Esophagus muscularis mucosa (tissue), 3 donors: ENCODE results near the gene COX7A1.

Source experiments
- POLR2A ChIP-seq: fragments of 450-650 bp; IDR thresholded peaks from one replicate; pipeline ENCODE4 v1.6.1; 2017; ENCODE audit warnings: antibody characterized with exemption, moderate library complexity, mild to moderate bottlenecking, low read depth
- POLR2AphosphoS5 ChIP-seq, 2 donors: sonication (generic); formaldehyde crosslinking; IDR thresholded peaks; one replicate each; pipeline ENCODE4 v1.6.1; 2017; ENCODE audit warnings: antibody characterized with exemption in 2 of 2
- TF ChIP-seq, protein P1 (sequence below), 3 experiments: fragments of 200-600 bp in 2 of 3; fragments of 450-650 bp in 1 of 3; sonication (generic) in 2 of 3; IDR thresholded peaks; one replicate each; pipeline ENCODE4 v1.5.1; 2017 to 2019; ENCODE audit warnings: antibody characterized with exemption in 3 of 3, mild to moderate bottlenecking in 2 of 3, moderate library complexity in 1 of 3

DNA sequence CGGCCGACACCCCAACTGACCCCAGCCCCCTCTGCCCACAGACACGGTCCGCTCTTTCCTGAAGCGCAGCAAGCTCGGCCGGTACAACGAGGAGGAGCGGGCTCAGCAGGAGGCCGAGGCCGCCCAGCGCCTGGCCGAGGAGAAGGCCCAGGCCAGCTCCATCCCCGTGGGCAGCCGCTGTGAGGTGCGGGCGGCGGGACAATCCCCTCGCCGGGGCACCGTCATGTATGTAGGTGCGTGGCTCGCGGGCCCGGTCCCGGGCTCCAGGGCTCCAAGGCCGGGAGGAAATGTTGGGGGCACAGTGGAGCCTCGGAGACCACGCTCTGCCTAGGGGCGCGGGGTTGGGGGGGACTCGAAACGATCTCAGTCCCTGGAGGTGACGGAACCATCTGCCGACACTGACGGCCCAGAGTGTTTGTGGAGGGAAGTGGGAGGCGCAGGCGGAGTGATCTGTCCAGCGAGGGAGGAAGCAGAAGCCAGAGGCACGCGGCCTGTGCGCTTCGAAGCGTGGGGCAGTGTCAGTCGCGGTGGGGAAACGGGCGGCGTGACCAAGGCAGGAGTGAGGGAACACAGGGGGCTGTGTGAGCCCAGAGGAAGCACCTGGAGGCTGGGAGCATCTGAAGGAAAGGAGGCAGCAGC lies 30.6 kb downstream of the COX7A1 start:
- TF ChIP-seq, protein P1, sequence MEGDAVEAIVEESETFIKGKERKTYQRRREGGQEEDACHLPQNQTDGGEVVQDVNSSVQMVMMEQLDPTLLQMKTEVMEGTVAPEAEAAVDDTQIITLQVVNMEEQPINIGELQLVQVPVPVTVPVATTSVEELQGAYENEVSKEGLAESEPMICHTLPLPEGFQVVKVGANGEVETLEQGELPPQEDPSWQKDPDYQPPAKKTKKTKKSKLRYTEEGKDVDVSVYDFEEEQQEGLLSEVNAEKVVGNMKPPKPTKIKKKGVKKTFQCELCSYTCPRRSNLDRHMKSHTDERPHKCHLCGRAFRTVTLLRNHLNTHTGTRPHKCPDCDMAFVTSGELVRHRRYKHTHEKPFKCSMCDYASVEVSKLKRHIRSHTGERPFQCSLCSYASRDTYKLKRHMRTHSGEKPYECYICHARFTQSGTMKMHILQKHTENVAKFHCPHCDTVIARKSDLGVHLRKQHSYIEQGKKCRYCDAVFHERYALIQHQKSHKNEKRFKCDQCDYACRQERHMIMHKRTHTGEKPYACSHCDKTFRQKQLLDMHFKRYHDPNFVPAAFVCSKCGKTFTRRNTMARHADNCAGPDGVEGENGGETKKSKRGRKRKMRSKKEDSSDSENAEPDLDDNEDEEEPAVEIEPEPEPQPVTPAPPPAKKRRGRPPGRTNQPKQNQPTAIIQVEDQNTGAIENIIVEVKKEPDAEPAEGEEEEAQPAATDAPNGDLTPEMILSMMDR (IDR thresholded peaks at IDR 0.05): no peak
- TF ChIP-seq POLR2AphosphoS5 (IDR thresholded peaks at IDR 0.05): no peak
- TF ChIP-seq POLR2A: no peak
